Muscle of leg (tissue), 11 donors: Measurements from ENCODE around the gene RNF4. TPM values are rescaled to one million over a fixed set of nuclear protein-coding genes. Genes with fewer than 3 reads are reported as not detected.
A peak's percentile ranks its signal among the peaks of the same experiment; 100 is the strongest.

Source experiments
- DNase-seq: peaks from one replicate; pipeline ENCODE4 v3.0.0; 2013
- H3K27ac ChIP-seq: one replicate; pipeline ENCODE4 v1.5.1; 2013; ENCODE audit warnings: mild to moderate bottlenecking, low read length, control low read depth
- H3K27me3 ChIP-seq: one replicate; pipeline ENCODE4 v1.6.1; 2013; ENCODE audit warnings: low read length; ENCODE audit not compliant: control insufficient read depth, insufficient read depth
- H3K36me3 ChIP-seq: one replicate; pipeline ENCODE4 v1.6.1; 2013; ENCODE audit warnings: low read length; ENCODE audit not compliant: control insufficient read depth, insufficient read depth
- H3K4me1 ChIP-seq: one replicate; pipeline ENCODE4 v1.6.1; 2013; ENCODE audit warnings: low read length; ENCODE audit not compliant: control insufficient read depth, insufficient read depth
- H3K4me3 ChIP-seq: one replicate; pipeline ENCODE4 v1.5.1; 2013; ENCODE audit warnings: low read length, control low read depth
- H3K9me3 ChIP-seq: replicated peaks from 2 replicates; pipeline ENCODE4 v1.6.1; 2013; ENCODE audit warnings: low read depth, low read length; ENCODE audit not compliant: control insufficient read depth
- WGBS: methylation state at CpG from one replicate; pipeline ENCODE4 v1.1.5; 2013; ENCODE audit warnings: missing lambda C conversion rate; ENCODE audit not compliant: insufficient coverage; 5-methylcytosine and 5-hydroxymethylcytosine counted together
- polyA plus RNA-seq, 8 donors: library from polyadenylated mRNA; unstranded; fragments of 120-200 nt; gene quantifications; one replicate each; pipeline versions ENCODE4 v1.2.1 to v1.2.3, GENCODE V29; 2013; ENCODE audit warnings: inconsistent platforms in 1 of 8, low replicate concordance in 1 of 8; ENCODE audit not compliant: insufficient read length in 8 of 8, insufficient read depth in 1 of 8
- total RNA-seq: library from RNA; stranded (reverse); fragments of 120-200 nt; gene quantifications from one replicate; pipeline ENCODE4 v1.2.4, GENCODE V29; 2013

Gene RNF4
- total and polyA plus RNA-seq, 9 donors = 32.1 to 54.7 (median 43.3) TPM

GRCh38 chr4:2470791-2471190 is 1.9 kb downstream of the RNF4 start:
- peaks cover 12% of the 10 kb centered on the region for H3K4me1 ChIP-seq

GRCh38 chr4:2472187-2472586 is 3.3 kb downstream of the RNF4 start:
- Histone ChIP-seq H3K4me1 (peaks cover 12% of the 10 kb centered on the region), H3K4me3 (no peak overlapping the region), H3K9me3 (no peaks in the 10 kb centered on the region), H3K27ac (no peak overlapping the region), H3K36me3 (peaks cover 11% of the 10 kb centered on the region), H3K27me3 (no peaks in the 10 kb centered on the region)
- DNase-seq = no peak
- no CpG with 5 or more reads among the region's 4 CpGs for WGBS

More at GRCh38 chr4:2470791-2471190, 1.9 kb downstream of the RNF4 start:
- Histone ChIP-seq H3K36me3 (peaks cover 10% of the 10 kb centered on the region), H3K27me3 (no peaks in the 10 kb centered on the region), H3K9me3 (no peaks in the 10 kb centered on the region), H3K4me3 (no peak overlapping the region), H3K27ac (no peak overlapping the region)
- no peak for DNase-seq
- no CpG with 5 or more reads among the region's 7 CpGs for WGBS

- H3K36me3 ChIP-seq = peaks cover 5% of the 10 kb centered on the region
- no peaks in the 10 kb centered on the region for H3K9me3 ChIP-seq
- H3K27me3 ChIP-seq = no peaks in the 10 kb centered on the region
- peaks cover 23% of the 10 kb centered on the region for H3K4me1 ChIP-seq
- no peak for DNase-seq
- WGBS = 25% methylated on average over 3 of the region's 3 CpGs
- no peak overlapping the region for H3K4me3 ChIP-seq
- H3K27ac ChIP-seq = no peak overlapping the region
Measured at GRCh38 chr4:2478229-2478628, 9.3 kb downstream of the RNF4 start.

- Histone ChIP-seq H3K36me3 (peaks cover 6% of the 10 kb centered on the region), H3K27ac (no peak overlapping the region), H3K27me3 (no peaks in the 10 kb centered on the region), H3K4me1 (peaks cover 37% of the 10 kb centered on the region), H3K4me3 (no peak overlapping the region), H3K9me3 (no peaks in the 10 kb centered on the region)
- no peak for DNase-seq
- WGBS = 91% methylated on average over 4 of the region's 5 CpGs
Measured at GRCh38 chr4:2480649-2481048, 11.7 kb downstream of the RNF4 start.

GRCh38 chr4:2482192-2482591 is 13.3 kb downstream of the RNF4 start:
- Histone ChIP-seq H3K9me3 (no peaks in the 10 kb centered on the region), H3K36me3 (peaks cover 2% of the 10 kb centered on the region), H3K27me3 (no peaks in the 10 kb centered on the region), H3K4me3 (no peak overlapping the region), H3K27ac (peak overlapping the region; percentile 72), H3K4me1 (peaks cover 49% of the 10 kb centered on the region)
- DNase-seq = no peak
- no CpG with 5 or more reads among the region's 4 CpGs for WGBS

GRCh38 chr4:2482693-2483092 is 13.8 kb downstream of the RNF4 start:
- H3K4me3 ChIP-seq = no peak overlapping the region
- WGBS = no CpG with 5 or more reads among the region's 3 CpGs

GRCh38 chr4:2483237-2483636 is 14.3 kb downstream of the RNF4 start:
- Histone ChIP-seq H3K4me1 (peaks cover 48% of the 10 kb centered on the region), H3K27me3 (no peaks in the 10 kb centered on the region), H3K36me3 (peaks cover 2% of the 10 kb centered on the region), H3K27ac (peak overlapping the region; percentile 64), H3K4me3 (no peak overlapping the region), H3K9me3 (no peaks in the 10 kb centered on the region)
- 100% methylated on average over 1 of the region's 3 CpGs for WGBS
- no peak for DNase-seq

More at GRCh38 chr4:2482693-2483092, 13.8 kb downstream of the RNF4 start:
- Histone ChIP-seq H3K4me1 (peaks cover 49% of the 10 kb centered on the region), H3K9me3 (no peaks in the 10 kb centered on the region), H3K27me3 (no peaks in the 10 kb centered on the region), H3K27ac (peak overlapping the region; percentile 72), H3K36me3 (peaks cover 2% of the 10 kb centered on the region)
- peak; percentile 74 for DNase-seq

GRCh38 chr4:2484185-2484584 is 15.3 kb downstream of the RNF4 start:
- WGBS = 80% methylated on average over 1 of the region's 6 CpGs
- DNase-seq = no peak
- peaks cover 2% of the 10 kb centered on the region for H3K36me3 ChIP-seq
- H3K4me3 ChIP-seq = no peak overlapping the region
- H3K27ac ChIP-seq = no peak overlapping the region
- no peaks in the 10 kb centered on the region for H3K9me3 ChIP-seq
- H3K4me1 ChIP-seq = peaks cover 47% of the 10 kb centered on the region
- H3K27me3 ChIP-seq = no peaks in the 10 kb centered on the region

- DNase-seq = peak; percentile 92
- Histone ChIP-seq H3K9me3 (no peaks in the 10 kb centered on the region), H3K4me1 (peaks cover 47% of the 10 kb centered on the region), H3K27ac (peak overlapping the region; percentile 84), H3K4me3 (no peak overlapping the region), H3K27me3 (no peaks in the 10 kb centered on the region), H3K36me3 (peaks cover 2% of the 10 kb centered on the region)
- WGBS = 25% methylated on average over 10 of the region's 11 CpGs
Measured at GRCh38 chr4:2484993-2485392, 16.1 kb downstream of the RNF4 start.

GRCh38 chr4:2485956-2486355 is 17.1 kb downstream of the RNF4 start:
- DNase-seq = no peak
- Histone ChIP-seq H3K4me3 (no peak overlapping the region), H3K36me3 (peaks cover 7% of the 10 kb centered on the region), H3K27ac (no peak overlapping the region), H3K27me3 (no peaks in the 10 kb centered on the region), H3K9me3 (no peaks in the 10 kb centered on the region), H3K4me1 (peaks cover 47% of the 10 kb centered on the region)
- 67% methylated on average over 3 of the region's 4 CpGs for WGBS

- DNase-seq = no peak
- Histone ChIP-seq H3K36me3 (peaks cover 13% of the 10 kb centered on the region), H3K9me3 (no peaks in the 10 kb centered on the region), H3K4me1 (peaks cover 39% of the 10 kb centered on the region), H3K27ac (no peak overlapping the region), H3K4me3 (no peak overlapping the region), H3K27me3 (no peaks in the 10 kb centered on the region)
- WGBS = 91% methylated on average over 1 of the region's 6 CpGs
Measured at GRCh38 chr4:2486981-2487380, 18.1 kb downstream of the RNF4 start.
